ENCODE data around the gene SEMA5B. TPM values are rescaled to one million over a fixed set of nuclear protein-coding genes. Genes with fewer than 3 reads are reported as not detected.

SEMA5B gene
- total and polyA plus RNA-seq, 2 of the 4 experiments (the other 2 are of a cell fraction) = not detected

DNA sequence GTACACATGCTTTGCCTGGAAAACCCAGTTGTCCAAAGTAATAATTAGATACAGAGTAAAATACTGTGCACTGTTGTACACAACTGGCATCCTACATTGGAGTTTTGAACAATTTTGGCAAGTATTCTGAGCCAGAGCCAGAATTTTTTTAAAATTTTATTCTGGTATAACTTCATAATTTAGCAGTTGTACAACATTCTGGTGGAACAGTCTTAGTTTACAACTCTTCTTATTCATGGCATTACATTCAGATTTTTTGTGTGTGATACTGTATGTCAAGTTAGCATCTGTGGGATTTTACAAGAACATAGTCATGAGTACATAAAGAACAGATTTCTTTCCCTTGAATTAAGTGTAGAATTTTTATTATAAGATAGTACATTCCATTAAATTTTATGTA, 165.2 kb downstream of the SEMA5B start:
- H4K20me1 ChIP-seq (ENCODE audit: insufficient read depth, low read length) = no peaks in the 10 kb centered on the region
- no TSS peak for BruUV-seq (replicated peaks)
- H4K91ac ChIP-seq (ENCODE audit: insufficient read depth, low read depth, low read length) = no peak overlapping the region
- H3K4ac ChIP-seq (ENCODE audit: low read depth, low read length) = no peak overlapping the region
- in situ Hi-C loops (cut with MboI; ENCODE audit: low sequenced_read_pairs) (no loop called here), intact Hi-C loops (cut with micrococcal nuclease) (no loop called here), dilution Hi-C loops (cut with HindIII; ENCODE audit: low sequenced_read_pairs, unreplicated experiment) (no loop called here)
- H3K4me1 ChIP-seq (ENCODE audit: control insufficient read depth, insufficient read depth, low read length) = no peaks in the 10 kb centered on the region
- DNase-seq (no peak), ATAC-seq (ENCODE audit: low read depth) (no peak)
- H3K9ac ChIP-seq (ENCODE audit: low read depth, low read length) = no peak overlapping the region
- no peak overlapping the region for H3K23ac ChIP-seq (ENCODE audit: low read depth, low read length)
- H2BK120ac ChIP-seq (ENCODE audit: low read depth, low read length) = no peak overlapping the region
- no peak overlapping the region for H2BK15ac ChIP-seq (ENCODE audit: low read depth, low read length)
- no peak overlapping the region for H4K5ac ChIP-seq (ENCODE audit: low read depth, low read length)
- H4K8ac ChIP-seq (ENCODE audit: low read depth in 2 of 2, low read length in 2 of 2) = no peak overlapping the region
- no peak overlapping the region for H2AK9ac ChIP-seq (replicated peaks; ENCODE audit: low read depth, low read length, poor library complexity)
- H3K27ac ChIP-seq (ENCODE audit: insufficient read depth, low read length) = no peak overlapping the region
- no peak overlapping the region for H3K4me3 ChIP-seq (ENCODE audit: insufficient read depth, low read depth, low read length)
- H2BK5ac ChIP-seq (ENCODE audit: low read depth, low read length, poor library complexity, severe bottlenecking) = no peak overlapping the region
- H2AK5ac ChIP-seq (ENCODE audit: low read depth, low read length) = no peak overlapping the region
- TF ChIP-seq POLR2A (IDR thresholded peaks at IDR 0.05; ENCODE audit: low read depth, low read length) = no peak
- 0 out of 2 replicates have a peak, but pooled peaks cover 2% of the 10 kb centered on the region for H3K9me1 ChIP-seq (ENCODE audit: insufficient read depth, low read length)
- H3K36me3 ChIP-seq (ENCODE audit: control insufficient read depth, insufficient read depth, low read length) = no peaks in the 10 kb centered on the region; the same call in 1 of the 2 replicates
- H3K18ac ChIP-seq (ENCODE audit: low read depth, low read length) = no peak overlapping the region
- no peak overlapping the region for H3K56ac ChIP-seq (ENCODE audit: extremely low read depth, insufficient read depth, low read length)
- ChIA-PET CTCF (no interaction called here), POLR2A (ENCODE audit: unreplicated experiment) (no interaction called here)
- no peak overlapping the region for H2AFZ ChIP-seq (replicated peaks; ENCODE audit: low read length, poor library complexity)
- H3K9me3 ChIP-seq (ENCODE audit: control insufficient read depth, insufficient read depth, low read length) = no peaks in the 10 kb centered on the region
- no peak overlapping the region for H3K14ac ChIP-seq (replicated peaks; ENCODE audit: low read depth, low read length)
- no peaks in the 10 kb centered on the region for H3K27me3 ChIP-seq (ENCODE audit: control insufficient read depth, insufficient read depth, low read length)
- no peak overlapping the region for H2BK20ac ChIP-seq (ENCODE audit: low read depth, low read length)
- no peak overlapping the region for H3K4me2 ChIP-seq (ENCODE audit: low read depth, low read length)
- no peaks in the 10 kb centered on the region for H3K79me1 ChIP-seq (ENCODE audit: low read depth in 1 of 2, low read length in 2 of 2)

Other genes with a start within 250 kb of the SEMA5B start
- 4.4 and 4.8 TPM in 2 replicates for gene HSPBAP1, start 233.9 kb downstream of the SEMA5B start, total RNA-seq (2012; rRNA removed)
- 2.5 and 2.6 TPM in 2 replicates for gene HSPBAP1, start 233.9 kb downstream of the SEMA5B start, polyA plus RNA-seq (2012; rRNA removed)
- gene SLC49A4, start 232.7 kb downstream of the SEMA5B start, total RNA-seq (2012; rRNA removed) = 6.5 and 12.2 TPM in 2 replicates
- gene SLC49A4, start 232.7 kb downstream of the SEMA5B start, polyA plus RNA-seq (2012; rRNA removed) = 5.8 and 6.8 TPM in 2 replicates
- 19.4 and 21.4 TPM in 2 replicates for gene PDIA5, start 39.3 kb upstream of the SEMA5B start, total RNA-seq (2012; rRNA removed)
- gene PDIA5, start 39.3 kb upstream of the SEMA5B start, polyA plus RNA-seq (2012; rRNA removed) = 37.7 and 42.0 TPM in 2 replicates
- gene SEC22A, start 174.2 kb upstream of the SEMA5B start, total RNA-seq (2012; rRNA removed) = 36.0 and 38.6 TPM in 2 replicates
- gene SEC22A, start 174.2 kb upstream of the SEMA5B start, polyA plus RNA-seq (2012; rRNA removed) = 14.0 and 17.5 TPM in 2 replicates

Measured in IMR-90 (cell line).